ENCODE measurements around the gene MYCBPAP. TPM values are rescaled to one million over a fixed set of nuclear protein-coding genes. Genes with fewer than 3 reads are reported as not detected.
A peak's percentile ranks its signal among the peaks of the same experiment; 100 is the strongest.

MYCBPAP gene
- total RNA-seq, 2 experiments from 2014 or later = 1.4 to 1.8 TPM

- ATAC-seq (peak; percentile 35), DNase-seq (peak; percentile 59)
- no peaks in the 10 kb centered on the region for H3K9me3 Mint-ChIP-seq (ENCODE audit: low read depth)
- H3K27ac Mint-ChIP-seq = no peak overlapping the region
- no peaks in the 10 kb centered on the region for H3K36me3 Mint-ChIP-seq (ENCODE audit: low read depth)
- intact Hi-C loops (cut with DNase I, micrococcal nuclease) = loop anchor here (1.0 to 5.0 kb wide), 5 partner anchors 12 to 77 kb away; partner anchors contain the start of gene SPATA20 (in 1 of the 2)
- peaks cover 46% of the 10 kb centered on the region for H3K27me3 Mint-ChIP-seq
- H3K4me3 Mint-ChIP-seq = peak overlapping the region; percentile 55
- ChIA-PET POLR2A (interaction anchor here (0.5 to 0.8 kb wide), 4 partner anchors 132 to 307 kb away, joined by 3 to 4 read pairs (median 3); partner anchors contain the start of gene TOB1), CTCF (interaction anchor here (1.0 to 1.7 kb wide), 6 partner anchors 9 to 86 kb away, joined by 3 to 8 read pairs (median 4); no protein-coding TSS in a partner anchor)
- peaks cover 18% of the 10 kb centered on the region for H3K4me1 Mint-ChIP-seq
These were observed 51.5 kb downstream of the MYCBPAP start for GRCh38 chr17:50559674-50560184.

GRCh38 chr17:50560185-50560824 lies 52.1 kb downstream of the MYCBPAP start, which contains the start of gene CACNA1G:
CACNA1G (plus strand) TSS chr17:50560715; CDS start chr17:50561460, 745 bp downstream.
- no peaks in the 10 kb centered on the region for H3K36me3 Mint-ChIP-seq (ENCODE audit: low read depth)
- ATAC-seq = peak; percentile 94
- peaks cover 21% of the 10 kb centered on the region for H3K4me1 Mint-ChIP-seq
- DNase-seq = peak; percentile 93
- ChIA-PET CTCF (interaction anchor here (1.0 to 1.7 kb wide), 6 partner anchors 10 to 85 kb away, joined by 3 to 8 read pairs (median 4); no protein-coding TSS in a partner anchor), POLR2A (interaction anchor here (0.8 kb wide), 1 partner anchor 306 kb away, joined by 4 read pairs; the partner anchor contains the start of gene TOB1)
- peaks cover 51% of the 10 kb centered on the region for H3K27me3 Mint-ChIP-seq
- intact Hi-C loops (cut with DNase I, micrococcal nuclease) = loop anchor here (1.0 to 5.0 kb wide), 5 partner anchors 13 to 78 kb away; partner anchors contain the start of gene SPATA20 (in 1 of the 2)
- H3K4me3 Mint-ChIP-seq = peak within 1 kb of the TSS; percentile 55
- no peak within 1 kb of the TSS for H3K27ac Mint-ChIP-seq
- H3K9me3 Mint-ChIP-seq (ENCODE audit: low read depth) = no peaks in the 10 kb centered on the region

GRCh38 chr17:50560931-50561745 lies 52.9 kb downstream of the MYCBPAP start:
- CTCF ChIA-PET = interaction anchor here (1.0 to 1.7 kb wide), 5 partner anchors 19 to 82 kb away, joined by 3 to 8 read pairs (median 3); no protein-coding TSS in a partner anchor
- POLR2A ChIA-PET = no interaction called here
- H3K27ac Mint-ChIP-seq = no peak overlapping the region
- no peaks in the 10 kb centered on the region for H3K9me3 Mint-ChIP-seq (ENCODE audit: low read depth)
- intact Hi-C loops (cut with DNase I, micrococcal nuclease) = loop anchor here (1.0 to 5.0 kb wide), 5 partner anchors 14 to 79 kb away; partner anchors contain the start of gene SPATA20 (in 1 of the 2)
- peaks cover 21% of the 10 kb centered on the region for H3K4me1 Mint-ChIP-seq
- H3K4me3 Mint-ChIP-seq = no peak overlapping the region
- peak; percentile 40 for DNase-seq
- no peak for ATAC-seq
- peaks cover 54% of the 10 kb centered on the region for H3K27me3 Mint-ChIP-seq
- H3K36me3 Mint-ChIP-seq (ENCODE audit: low read depth) = no peaks in the 10 kb centered on the region

GRCh38 chr17:50561746-50562141 lies 53.5 kb downstream of the MYCBPAP start:
- ChIA-PET POLR2A (no interaction called here), CTCF (interaction anchor here (0.9 to 1.8 kb wide), 6 partner anchors 16 to 133 kb away, joined by 3 to 9 read pairs (median 4); no protein-coding TSS in a partner anchor)
- peaks cover 21% of the 10 kb centered on the region for H3K4me1 Mint-ChIP-seq
- no peaks in the 10 kb centered on the region for H3K36me3 Mint-ChIP-seq (ENCODE audit: low read depth)
- H3K27me3 Mint-ChIP-seq = peaks cover 55% of the 10 kb centered on the region
- H3K4me3 Mint-ChIP-seq = no peak overlapping the region
- no peak overlapping the region for H3K27ac Mint-ChIP-seq
- intact Hi-C loops (cut with DNase I, micrococcal nuclease) = loop anchor here in 1 of 2 experiments (5.0 kb wide), 1 partner anchor 66 kb away; no protein-coding TSS in a partner anchor
- no peaks in the 10 kb centered on the region for H3K9me3 Mint-ChIP-seq (ENCODE audit: low read depth)
- ATAC-seq (no peak), DNase-seq (no peak)

- ATAC-seq (no peak), DNase-seq (peak; percentile 29)
- Mint-ChIP-seq H3K4me3 (no peak overlapping the region), H3K27ac (no peak overlapping the region), H3K9me3 (ENCODE audit: low read depth) (no peaks in the 10 kb centered on the region), H3K27me3 (peaks cover 56% of the 10 kb centered on the region), H3K36me3 (ENCODE audit: low read depth) (no peaks in the 10 kb centered on the region), H3K4me1 (peaks cover 21% of the 10 kb centered on the region)
- POLR2A ChIA-PET = no interaction called here
- CTCF ChIA-PET = interaction anchor here (0.9 to 1.8 kb wide), 11 partner anchors 11 to 280 kb away, joined by 3 to 9 read pairs (median 3); no protein-coding TSS in a partner anchor
- intact Hi-C loops (cut with DNase I, micrococcal nuclease) = loop anchor here in 1 of 2 experiments (5.0 kb wide), 1 partner anchor 65 kb away; no protein-coding TSS in a partner anchor
These were observed 54.2 kb downstream of the MYCBPAP start for GRCh38 chr17:50562242-50563091.

GRCh38 chr17:50563092-50563511 lies 54.9 kb downstream of the MYCBPAP start:
- CTCF ChIA-PET = interaction anchor here (0.7 to 1.8 kb wide), 9 partner anchors 12 to 279 kb away, joined by 3 to 9 read pairs (median 4); no protein-coding TSS in a partner anchor
- H3K4me1 Mint-ChIP-seq = peaks cover 21% of the 10 kb centered on the region
- intact Hi-C loops (cut with DNase I, micrococcal nuclease) = loop anchor here in 1 of 2 experiments (5.0 kb wide), 1 partner anchor 64 kb away; no protein-coding TSS in a partner anchor
- H3K36me3 Mint-ChIP-seq (ENCODE audit: low read depth) = no peaks in the 10 kb centered on the region
- no peak overlapping the region for H3K4me3 Mint-ChIP-seq
- ATAC-seq (no peak), DNase-seq (peak; percentile 30)
- POLR2A ChIA-PET = no interaction called here
- no peaks in the 10 kb centered on the region for H3K9me3 Mint-ChIP-seq (ENCODE audit: low read depth)
- no peak overlapping the region for H3K27ac Mint-ChIP-seq
- peaks cover 55% of the 10 kb centered on the region for H3K27me3 Mint-ChIP-seq

GRCh38 chr17:50564916-50565315 lies 56.7 kb downstream of the MYCBPAP start:
- ChIA-PET CTCF (interaction anchor here (0.6 to 0.9 kb wide), 3 partner anchors 10 to 167 kb away, joined by 3 to 6 read pairs (median 3); no protein-coding TSS in a partner anchor), POLR2A (no interaction called here)
- Mint-ChIP-seq H3K27me3 (peaks cover 43% of the 10 kb centered on the region), H3K4me3 (no peak overlapping the region), H3K4me1 (peaks cover 11% of the 10 kb centered on the region), H3K36me3 (ENCODE audit: low read depth) (no peaks in the 10 kb centered on the region), H3K9me3 (ENCODE audit: low read depth) (no peaks in the 10 kb centered on the region), H3K27ac (no peak overlapping the region)
- DNase-seq (peak; percentile 48), ATAC-seq (no peak)
- intact Hi-C loops (cut with DNase I, micrococcal nuclease) = loop anchor here in 1 of 2 experiments (5.0 kb wide), 1 partner anchor 62 kb away; no protein-coding TSS in a partner anchor

GRCh38 chr17:50565402-50566350 lies 57.4 kb downstream of the MYCBPAP start:
- POLR2A ChIA-PET = no interaction called here
- peaks cover 8% of the 10 kb centered on the region for H3K4me1 Mint-ChIP-seq
- no peak overlapping the region for H3K4me3 Mint-ChIP-seq
- ATAC-seq = no peak
- no peak for DNase-seq
- peaks cover 40% of the 10 kb centered on the region for H3K27me3 Mint-ChIP-seq
- CTCF ChIA-PET = interaction anchor here (0.9 kb wide), 1 partner anchor 168 kb away, joined by 3 read pairs; no protein-coding TSS in a partner anchor
- no peaks in the 10 kb centered on the region for H3K36me3 Mint-ChIP-seq (ENCODE audit: low read depth)
- H3K9me3 Mint-ChIP-seq (ENCODE audit: low read depth) = no peaks in the 10 kb centered on the region
- intact Hi-C loops (cut with DNase I, micrococcal nuclease) = no loop called here
- H3K27ac Mint-ChIP-seq = no peak overlapping the region

- DNase-seq (no peak), ATAC-seq (no peak)
- peaks cover 8% of the 10 kb centered on the region for H3K4me1 Mint-ChIP-seq
- peaks cover 44% of the 10 kb centered on the region for H3K27me3 Mint-ChIP-seq
- ChIA-PET POLR2A (no interaction called here), CTCF (no interaction called here)
- intact Hi-C loops (cut with DNase I, micrococcal nuclease) = no loop called here
- no peak overlapping the region for H3K4me3 Mint-ChIP-seq
- H3K36me3 Mint-ChIP-seq (ENCODE audit: low read depth) = no peaks in the 10 kb centered on the region
- H3K9me3 Mint-ChIP-seq (ENCODE audit: low read depth) = no peaks in the 10 kb centered on the region
- no peak overlapping the region for H3K27ac Mint-ChIP-seq
These were observed 58.6 kb downstream of the MYCBPAP start for GRCh38 chr17:50566886-50567285.

All from activated CD4-positive, alpha-beta T cell treated with anti-CD3 and anti-CD28 coated beads for 36 hours (primary cell).